Activated B cell treated with CpG ODN at 0.5 μM for 24 hours (primary cell): ENCODE measurements around the gene FOXI3. TPM values are rescaled to one million over a fixed set of nuclear protein-coding genes. Genes with fewer than 3 reads are reported as not detected.

Source experiments
- ATAC-seq: fragments of 200-7000 bp; cut with Tn5 transposase; one replicate; pipeline ENCODE4 v1.10.0; 2021; ENCODE audit warnings: low read depth, mild to moderate bottlenecking, moderate library complexity
- CTCF ChIA-PET: fragments of 350-600 bp; sonication (Branson Sonifier 250); formaldehyde crosslinking; loops from one replicate; lab custom pipeline; 2021; ENCODE audit warnings: antibody characterized with exemption; lab: Charles Lee
- POLR2A ChIA-PET: fragments of 350-600 bp; sonication (Branson Sonifier 250); formaldehyde crosslinking; loops from one replicate; lab custom pipeline; 2021; ENCODE audit warnings: antibody characterized with exemption; lab: Charles Lee
- DNase-seq: peaks from one replicate; pipeline ENCODE4 v3.0.0; 2022
- H3K27ac Mint-ChIP-seq: one replicate; pipeline ENCODE4 v1.8.0; 2020; ENCODE audit warnings: mixed read lengths
- H3K27me3 Mint-ChIP-seq: one replicate; pipeline ENCODE4 v1.8.0; 2021; ENCODE audit warnings: mixed read lengths
- H3K36me3 Mint-ChIP-seq: one replicate; pipeline ENCODE4 v1.8.0; 2021; ENCODE audit warnings: low read depth, mixed read lengths
- H3K4me1 Mint-ChIP-seq: one replicate; pipeline ENCODE4 v1.8.0; 2021; ENCODE audit warnings: mixed read lengths
- H3K4me3 Mint-ChIP-seq: one replicate; pipeline ENCODE4 v1.8.0; 2020; ENCODE audit warnings: mild to moderate bottlenecking, mixed read lengths
- H3K9me3 Mint-ChIP-seq: one replicate; pipeline ENCODE4 v1.8.0; 2020; ENCODE audit warnings: mixed read lengths
- intact Hi-C: fragments of 100-400 bp; cut with micrococcal nuclease; formaldehyde crosslinking; loops from one replicate; pipeline ENCODE4 v1.15.1; 2024
- total RNA-seq: library from RNA; stranded (reverse); gene quantifications from 2 replicates; pipeline ENCODE4 v1.2.3, GENCODE V29; 2022
- TF ChIP-seq, protein P1 (sequence below): fragments of 200-600 bp; IDR thresholded peaks from one replicate; pipeline ENCODE4 v1.8.0; 2022; ENCODE audit warnings: antibody characterized with exemption, mild to moderate bottlenecking

FOXI3 gene
- total RNA-seq, 1 donor from 2014 or later, result not detected

DNA sequence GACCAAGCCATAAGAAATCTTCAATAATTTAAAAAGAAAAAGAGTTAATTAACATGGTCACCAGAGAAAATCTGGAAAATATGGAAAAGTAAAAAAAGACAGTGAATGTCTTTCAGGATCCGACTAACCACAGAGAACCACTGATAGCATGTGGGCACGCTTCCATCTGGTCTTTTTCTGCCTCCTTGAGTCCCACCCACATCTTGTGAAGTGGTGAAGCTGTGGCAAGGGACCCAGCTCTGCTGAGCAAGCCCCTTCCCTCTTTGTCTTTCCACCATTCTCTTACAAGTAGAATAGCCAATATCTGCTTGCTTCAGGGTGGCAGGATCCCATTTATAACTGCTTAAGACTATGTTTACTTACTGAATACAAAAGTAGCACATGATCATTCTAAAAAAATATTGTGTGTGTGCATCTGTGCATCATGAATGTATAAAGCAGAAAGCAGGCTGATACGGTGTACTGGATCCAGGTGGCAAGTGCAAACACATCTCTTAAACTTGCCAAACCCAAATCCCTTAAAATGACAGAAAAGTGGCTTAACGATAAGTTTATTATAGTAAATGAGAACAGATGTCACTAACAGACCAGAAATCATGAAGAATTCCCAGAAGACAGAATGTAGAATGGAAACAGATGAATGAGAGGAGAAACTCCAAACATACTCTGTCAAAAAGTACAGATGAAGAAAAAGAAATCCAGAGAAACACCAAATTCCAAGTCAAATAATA is 52.3 kb downstream of the FOXI3 start:
- ATAC-seq (no peak), DNase-seq (no peak)
- Mint-ChIP-seq H3K4me3 (no peak overlapping the region), H3K36me3 (no peaks in the 10 kb centered on the region), H3K27ac (no peak overlapping the region), H3K27me3 (peaks cover 17% of the 10 kb centered on the region), H3K4me1 (no peaks in the 10 kb centered on the region), H3K9me3 (no peaks in the 10 kb centered on the region)
- intact Hi-C loops, result no loop called here
- ChIA-PET CTCF (no interaction called here), POLR2A (no interaction called here)
- TF ChIP-seq, protein P1, sequence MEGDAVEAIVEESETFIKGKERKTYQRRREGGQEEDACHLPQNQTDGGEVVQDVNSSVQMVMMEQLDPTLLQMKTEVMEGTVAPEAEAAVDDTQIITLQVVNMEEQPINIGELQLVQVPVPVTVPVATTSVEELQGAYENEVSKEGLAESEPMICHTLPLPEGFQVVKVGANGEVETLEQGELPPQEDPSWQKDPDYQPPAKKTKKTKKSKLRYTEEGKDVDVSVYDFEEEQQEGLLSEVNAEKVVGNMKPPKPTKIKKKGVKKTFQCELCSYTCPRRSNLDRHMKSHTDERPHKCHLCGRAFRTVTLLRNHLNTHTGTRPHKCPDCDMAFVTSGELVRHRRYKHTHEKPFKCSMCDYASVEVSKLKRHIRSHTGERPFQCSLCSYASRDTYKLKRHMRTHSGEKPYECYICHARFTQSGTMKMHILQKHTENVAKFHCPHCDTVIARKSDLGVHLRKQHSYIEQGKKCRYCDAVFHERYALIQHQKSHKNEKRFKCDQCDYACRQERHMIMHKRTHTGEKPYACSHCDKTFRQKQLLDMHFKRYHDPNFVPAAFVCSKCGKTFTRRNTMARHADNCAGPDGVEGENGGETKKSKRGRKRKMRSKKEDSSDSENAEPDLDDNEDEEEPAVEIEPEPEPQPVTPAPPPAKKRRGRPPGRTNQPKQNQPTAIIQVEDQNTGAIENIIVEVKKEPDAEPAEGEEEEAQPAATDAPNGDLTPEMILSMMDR, result no peak

DNA sequence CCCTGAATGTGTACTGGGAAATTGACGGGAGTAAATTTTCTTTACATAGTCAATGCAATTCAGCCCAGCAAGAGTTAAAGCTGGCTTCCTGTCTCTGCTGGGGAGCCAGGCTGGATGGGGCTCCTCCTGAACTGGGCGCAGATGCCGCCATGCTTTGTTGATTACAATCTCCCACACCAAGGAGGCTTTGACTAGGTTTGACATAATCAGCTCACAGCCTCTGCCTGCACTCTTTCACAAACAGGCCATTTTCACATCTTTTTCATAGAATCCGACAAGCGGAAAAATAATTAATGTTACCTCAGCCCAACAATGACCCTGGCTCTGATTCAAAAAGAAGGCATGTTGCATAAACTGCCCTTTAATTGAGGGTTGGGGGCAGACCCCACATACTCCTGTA is 54.3 kb downstream of the FOXI3 start:
- TF ChIP-seq, protein P1, result no peak
- H3K36me3 Mint-ChIP-seq, result no peaks in the 10 kb centered on the region
- peaks cover 15% of the 10 kb centered on the region for H3K27me3 Mint-ChIP-seq
- no peak for ATAC-seq
- H3K27ac Mint-ChIP-seq, result no peak overlapping the region
- CTCF ChIA-PET, result no interaction called here
- H3K9me3 Mint-ChIP-seq, result no peaks in the 10 kb centered on the region
- POLR2A ChIA-PET, result no interaction called here
- H3K4me3 Mint-ChIP-seq, result no peak overlapping the region
- no peak for DNase-seq
- intact Hi-C loops, result no loop called here
- H3K4me1 Mint-ChIP-seq, result no peaks in the 10 kb centered on the region

Other genes starting within 250 kb of the FOXI3 start
- 28.2 and 28.6 TPM in 2 replicates for gene EIF2AK3, start 174.8 kb upstream of the FOXI3 start, total RNA-seq
- gene RPIA, start 239.0 kb upstream of the FOXI3 start, total RNA-seq, result 34.9 and 35.9 TPM in 2 replicates